IMR-90 (cell line): ENCODE results near the gene TRIM71. TPM values are rescaled to one million over a fixed set of nuclear protein-coding genes. Genes with fewer than 3 reads are reported as not detected.
"Not testable (repeated sequence)": the region's sequence is repeated elsewhere in the genome, so short reads cannot be mapped to it uniquely, and the experiment has no call there.

Experiments used
- ATAC-seq: fragments of 200-7000 bp; cut with Tn5 transposase; 2 replicates; pipeline ENCODE4 v1.9.1; 2020; ENCODE audit warnings: low read depth, mild to moderate bottlenecking, moderate library complexity
- BruUV-seq: library from RNA; stranded (reverse); fragments of 400-500 nt; replicated peaks from 2 replicates; lab custom pipeline; 2021; lab: Mats Ljungman, UMichigan
- CTCF ChIA-PET: fragments of 300-600 bp; formaldehyde crosslinking; extraction: SDS; loops from one replicate; lab custom pipeline; 2021; ENCODE audit warnings: antibody characterized with exemption; lab: Yijun Ruan, JAX
- POLR2A ChIA-PET: fragments of 300-600 bp; sonication (Branson Sonifier 250); formaldehyde crosslinking; loops from one replicate; lab custom pipeline; 2022; ENCODE audit warnings: antibody characterized with exemption; ENCODE audit not compliant: unreplicated experiment; lab: Charles Lee
- DNase-seq: peaks from one replicate; pipeline ENCODE4 v3.0.0; 2013
- H2AFZ ChIP-seq: replicated peaks from 2 replicates; pipeline ENCODE3; 2013; ENCODE audit warnings: low read length, mild to moderate bottlenecking; ENCODE audit not compliant: poor library complexity
- H2AK5ac ChIP-seq: 2 replicates; pipeline ENCODE4 v1.6.1; 2013; ENCODE audit warnings: low read depth, low read length, inconsistent platforms
- H2AK9ac ChIP-seq: replicated peaks from 2 replicates; pipeline ENCODE3; 2013; ENCODE audit warnings: mild to moderate bottlenecking, low read depth, low read length, moderate library complexity; ENCODE audit not compliant: poor library complexity
- H2BK120ac ChIP-seq: 2 replicates; pipeline ENCODE4 v1.6.1; 2013; ENCODE audit warnings: low read depth, low read length, inconsistent platforms
- H2BK15ac ChIP-seq: 3 replicates; pipeline ENCODE4 v1.6.1; 2013; ENCODE audit warnings: low read depth, low read length, inconsistent platforms
- H2BK20ac ChIP-seq: 2 replicates; pipeline ENCODE4 v1.6.1; 2013; ENCODE audit warnings: low read depth, mild to moderate bottlenecking, inconsistent platforms, low read length, moderate library complexity
- H2BK5ac ChIP-seq: 2 replicates; pipeline ENCODE4 v1.6.1; 2013; ENCODE audit warnings: mild to moderate bottlenecking, low read depth, low read length, inconsistent platforms; ENCODE audit not compliant: poor library complexity, severe bottlenecking
- H3K14ac ChIP-seq: replicated peaks from 2 replicates; pipeline ENCODE4 v1.6.1; 2013; ENCODE audit warnings: low read depth, low read length, inconsistent platforms
- H3K18ac ChIP-seq: 2 replicates; pipeline ENCODE4 v1.6.1; 2013; ENCODE audit warnings: low read depth, low read length, control low read depth
- H3K23ac ChIP-seq: 2 replicates; pipeline ENCODE4 v1.6.1; 2013; ENCODE audit warnings: low read depth, low read length, inconsistent platforms
- H3K27ac ChIP-seq: 2 replicates; pipeline ENCODE4 v1.5.1; 2013; ENCODE audit warnings: mild to moderate bottlenecking, control low read depth, low read length; ENCODE audit not compliant: insufficient read depth
- H3K27me3 ChIP-seq: 2 replicates; pipeline ENCODE4 v1.6.1; 2013; ENCODE audit warnings: low read length; ENCODE audit not compliant: control insufficient read depth, insufficient read depth
- H3K36me3 ChIP-seq: 2 replicates; pipeline ENCODE4 v1.6.1; 2013; ENCODE audit warnings: low read length, mixed read lengths; ENCODE audit not compliant: control insufficient read depth, insufficient read depth
- H3K4ac ChIP-seq: 2 replicates; pipeline ENCODE4 v1.6.1; 2013; ENCODE audit warnings: low read depth, low read length, inconsistent platforms
- H3K4me1 ChIP-seq: 2 replicates; pipeline ENCODE4 v1.6.1; 2013; ENCODE audit warnings: low read length, mixed read lengths; ENCODE audit not compliant: control insufficient read depth, insufficient read depth
- H3K4me2 ChIP-seq: 2 replicates; pipeline ENCODE4 v1.6.1; 2013; ENCODE audit warnings: low read depth, mild to moderate bottlenecking, control low read depth, low read length, moderate library complexity
- H3K4me3 ChIP-seq: 2 replicates; pipeline ENCODE4 v1.5.1; 2013; ENCODE audit warnings: low read depth, mild to moderate bottlenecking, control low read depth, low read length, moderate library complexity; ENCODE audit not compliant: insufficient read depth
- H3K56ac ChIP-seq: 2 replicates; pipeline ENCODE4 v1.6.1; 2013; ENCODE audit warnings: low read length, inconsistent platforms; ENCODE audit not compliant: insufficient read depth; ENCODE audit errors: extremely low read depth
- H3K79me1 ChIP-seq, 2 experiments: 2 replicates each; pipeline ENCODE4 v1.6.1; 2013; ENCODE audit warnings: low read length in 2 of 2, inconsistent platforms in 1 of 2, low read depth in 1 of 2
- H3K9ac ChIP-seq: 2 replicates; pipeline ENCODE4 v1.6.1; 2013; ENCODE audit warnings: low read depth, low read length, control low read depth
- H3K9me1 ChIP-seq: 2 replicates; pipeline ENCODE4 v1.6.1; 2013; ENCODE audit warnings: low read length, inconsistent platforms; ENCODE audit not compliant: insufficient read depth
- H3K9me3 ChIP-seq: 2 replicates; pipeline ENCODE4 v1.6.1; 2013; ENCODE audit warnings: low read length; ENCODE audit not compliant: control insufficient read depth, insufficient read depth
- H4K20me1 ChIP-seq: 2 replicates; pipeline ENCODE4 v1.6.1; 2013; ENCODE audit warnings: low read length, inconsistent platforms; ENCODE audit not compliant: insufficient read depth
- H4K5ac ChIP-seq: 2 replicates; pipeline ENCODE4 v1.6.1; 2013; ENCODE audit warnings: mild to moderate bottlenecking, low read depth, low read length, control low read depth
- H4K8ac ChIP-seq, 2 experiments: 2 replicates each; pipeline ENCODE4 v1.6.1; 2013; ENCODE audit warnings: low read depth in 2 of 2, low read length in 2 of 2, control low read depth in 1 of 2, inconsistent platforms in 1 of 2
- H4K91ac ChIP-seq: 2 replicates; pipeline ENCODE4 v1.6.1; 2013; ENCODE audit warnings: low read depth, low read length, inconsistent platforms; ENCODE audit not compliant: insufficient read depth
- WGBS, 2 experiments: methylation state at CpG; one replicate each; pipeline versions ENCODE4 v1.1.5 to v1.1.7; 2013; ENCODE audit warnings: missing lambda C conversion rate in 2 of 2; ENCODE audit not compliant: insufficient read length in 1 of 2; ENCODE audit errors: extremely low coverage in 2 of 2; 5-methylcytosine and 5-hydroxymethylcytosine counted together
- dilution Hi-C: fragments of 300-500 bp; cut with HindIII; formaldehyde crosslinking; loops from one replicate; pipeline ENCODE4 v1.14.3; 2018; ENCODE audit warnings: low sequenced_read_pairs; ENCODE audit not compliant: unreplicated experiment
- in situ Hi-C: fragments of 300-500 bp; cut with MboI; formaldehyde crosslinking; loops from 3 replicates; pipeline ENCODE4 v1.14.3; 2019; ENCODE audit warnings: low sequenced_read_pairs, inconsistent platforms, mixed read lengths
- intact Hi-C: fragments of 100-400 bp; cut with micrococcal nuclease; formaldehyde crosslinking; loops from 2 replicates; pipeline ENCODE4 v1.10.0; 2022
- polyA plus RNA-seq, 3 experiments: library from polyadenylated mRNA; depleted of rRNA; stranded (reverse); fragments of >200 nt; gene quantifications; 2 replicates each; pipeline ENCODE4 v1.2.3, GENCODE V29; 2012; ENCODE audit warnings: low replicate concordance in 1 of 3
- total RNA-seq: library from RNA; depleted of rRNA; stranded (reverse); fragments of >200 nt; gene quantifications from 2 replicates; pipeline ENCODE4 v1.2.3, GENCODE V29; 2012

The TRIM71 gene
- total and polyA plus RNA-seq, 2 of the 4 experiments (the other 2 are of a cell fraction) = not detected

DNA sequence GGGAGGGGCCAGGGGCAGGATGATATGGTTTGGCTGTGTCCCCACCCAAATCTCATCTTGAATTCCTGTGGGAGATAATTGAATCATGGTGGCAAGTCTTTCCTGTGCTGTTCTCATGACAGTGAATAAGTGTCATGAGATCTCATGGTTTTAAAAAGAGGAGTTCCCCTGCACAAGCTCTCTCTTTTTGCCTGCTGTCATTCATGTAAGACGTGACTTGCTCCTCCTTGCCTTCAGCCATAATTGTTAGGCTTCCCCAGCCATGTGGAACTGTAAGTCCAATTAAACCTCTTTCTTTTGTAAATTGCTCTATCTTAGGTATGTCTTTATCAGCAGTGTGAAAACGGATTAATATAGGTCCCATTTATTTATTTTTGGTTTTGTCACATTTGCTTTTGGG, 113.5 kb downstream of the TRIM71 start:
- H2BK20ac ChIP-seq, dilution Hi-C loops, H3K56ac ChIP-seq, H3K4ac ChIP-seq, H2BK5ac ChIP-seq, DNase-seq, POLR2A ChIA-PET, BruUV-seq, H4K20me1 ChIP-seq, ATAC-seq, H2AK5ac ChIP-seq, H2AFZ ChIP-seq, H3K79me1 ChIP-seq, H3K18ac ChIP-seq, H4K5ac ChIP-seq, H3K4me1 ChIP-seq, H3K27ac ChIP-seq, H3K14ac ChIP-seq, H2AK9ac ChIP-seq, H3K23ac ChIP-seq, H2BK15ac ChIP-seq, H3K27me3 ChIP-seq, H3K9me3 ChIP-seq, H3K36me3 ChIP-seq, H3K4me2 ChIP-seq, H3K4me3 ChIP-seq, H4K8ac ChIP-seq, H3K9ac ChIP-seq, H4K91ac ChIP-seq, H2BK120ac ChIP-seq, H3K9me1 ChIP-seq: not testable (repeated sequence)
- intact Hi-C loops = loop anchor here (10.0 kb wide), 1 partner anchor 116 kb away; the partner anchor contains the start of gene TRIM71
- in situ Hi-C loops = loop anchor here (5.0 kb wide), 1 partner anchor 194 kb away; no protein-coding TSS in a partner anchor
- WGBS, 2 experiments = no CpG with 5 or more reads among the region's 2 CpGs
- CTCF ChIA-PET = interaction anchor here (0.6 kb wide), 1 partner anchor 909 kb away, joined by 3 read pairs; no protein-coding TSS in a partner anchor
